HL-60/S4 (cell line): ENCODE data around the gene SPDYE1.
"Not testable (repeated sequence)": the region's sequence is repeated elsewhere in the genome, so short reads cannot be mapped to it uniquely, and the experiment has no call there.

Experiments
- in situ Hi-C: fragments of 300-500 bp; cut with MboI; formaldehyde crosslinking; loops from 2 replicates; pipeline ENCODE4 v1.14.3; 2022; ENCODE audit warnings: low sequenced_read_pairs

Gene SPDYE1

GRCh38 chr7:43990829-43991228 lies 6.9 kb upstream of the SPDYE1 start:
- in situ Hi-C loops: not testable (repeated sequence)

GRCh38 chr7:43992896-43993295 lies 4.8 kb upstream of the SPDYE1 start:
- in situ Hi-C loops: not testable (repeated sequence)

- in situ Hi-C loops: not testable (repeated sequence)
Measured at GRCh38 chr7:43994681-43995080, 3.0 kb upstream of the SPDYE1 start.

- in situ Hi-C loops: not testable (repeated sequence)
Measured at GRCh38 chr7:44012081-44012480, 14.4 kb downstream of the SPDYE1 start.

- in situ Hi-C loops: not testable (repeated sequence)
Measured at GRCh38 chr7:44015090-44015489, 17.4 kb downstream of the SPDYE1 start.

- in situ Hi-C loops: not testable (repeated sequence)
Measured at GRCh38 chr7:44018857-44019807, 21.4 kb downstream of the SPDYE1 start.

GRCh38 chr7:44019825-44020224 lies 22.1 kb downstream of the SPDYE1 start:
- in situ Hi-C loops: not testable (repeated sequence)

GRCh38 chr7:44022069-44022468 lies 24.4 kb downstream of the SPDYE1 start:
- in situ Hi-C loops: not testable (repeated sequence)

- in situ Hi-C loops: not testable (repeated sequence)
Measured at GRCh38 chr7:44022796-44023467, 25.2 kb downstream of the SPDYE1 start.

- in situ Hi-C loops: not testable (repeated sequence)
Measured at GRCh38 chr7:44029433-44029832, 31.7 kb downstream of the SPDYE1 start.

GRCh38 chr7:44030029-44030428 lies 32.3 kb downstream of the SPDYE1 start:
- in situ Hi-C loops: not testable (repeated sequence)

GRCh38 chr7:44031319-44031718 lies 33.6 kb downstream of the SPDYE1 start:
- in situ Hi-C loops: not testable (repeated sequence)

GRCh38 chr7:44032031-44032430 lies 34.3 kb downstream of the SPDYE1 start:
- in situ Hi-C loops: not testable (repeated sequence)

GRCh38 chr7:44033971-44034844 lies 36.5 kb downstream of the SPDYE1 start:
- in situ Hi-C loops: not testable (repeated sequence)

GRCh38 chr7:44036364-44036763 lies 38.7 kb downstream of the SPDYE1 start:
- in situ Hi-C loops: not testable (repeated sequence)

- in situ Hi-C loops: not testable (repeated sequence)
Measured at GRCh38 chr7:44037951-44038350, 40.3 kb downstream of the SPDYE1 start.

GRCh38 chr7:44038553-44038952 lies 40.9 kb downstream of the SPDYE1 start:
- in situ Hi-C loops: not testable (repeated sequence)

- in situ Hi-C loops: not testable (repeated sequence)
Measured at GRCh38 chr7:44038961-44039558, 41.4 kb downstream of the SPDYE1 start.

GRCh38 chr7:44039800-44040492 lies 42.2 kb downstream of the SPDYE1 start:
- in situ Hi-C loops: not testable (repeated sequence)

- in situ Hi-C loops: not testable (repeated sequence)
Measured at GRCh38 chr7:44040493-44040891, 42.8 kb downstream of the SPDYE1 start.
